Retina (tissue), 1 donor: ENCODE data around the gene AOAH.
A peak's percentile ranks its signal among the peaks of the same experiment; 100 is the strongest.
"Not testable (repeated sequence)": the region's sequence is repeated elsewhere in the genome, so short reads cannot be mapped to it uniquely, and the experiment has no call there.

Experiments
- DNase-seq: peaks from one replicate; pipeline ENCODE4 v3.0.0-alpha.2; 2016

The AOAH gene

DNA sequence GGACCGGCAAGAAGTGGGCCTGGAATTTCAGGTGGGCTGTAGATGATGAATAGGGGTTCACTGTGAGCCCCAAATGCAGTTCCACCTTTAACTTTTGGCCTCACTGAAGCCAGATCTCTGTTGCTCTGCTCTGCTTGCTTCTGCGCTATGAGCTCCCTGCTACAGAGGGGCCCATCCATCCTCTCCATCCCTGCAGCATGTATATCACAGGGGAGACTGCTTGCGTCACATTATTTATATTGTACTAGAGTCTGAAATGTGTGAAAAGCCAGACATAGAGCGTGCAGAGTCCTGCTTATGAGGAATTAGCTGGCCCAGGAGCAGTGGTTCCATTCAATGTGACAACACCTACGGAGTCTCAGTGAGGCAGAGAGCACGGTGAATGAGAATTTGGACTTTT, 69.9 kb downstream of the AOAH start:
- no peak for DNase-seq

DNA sequence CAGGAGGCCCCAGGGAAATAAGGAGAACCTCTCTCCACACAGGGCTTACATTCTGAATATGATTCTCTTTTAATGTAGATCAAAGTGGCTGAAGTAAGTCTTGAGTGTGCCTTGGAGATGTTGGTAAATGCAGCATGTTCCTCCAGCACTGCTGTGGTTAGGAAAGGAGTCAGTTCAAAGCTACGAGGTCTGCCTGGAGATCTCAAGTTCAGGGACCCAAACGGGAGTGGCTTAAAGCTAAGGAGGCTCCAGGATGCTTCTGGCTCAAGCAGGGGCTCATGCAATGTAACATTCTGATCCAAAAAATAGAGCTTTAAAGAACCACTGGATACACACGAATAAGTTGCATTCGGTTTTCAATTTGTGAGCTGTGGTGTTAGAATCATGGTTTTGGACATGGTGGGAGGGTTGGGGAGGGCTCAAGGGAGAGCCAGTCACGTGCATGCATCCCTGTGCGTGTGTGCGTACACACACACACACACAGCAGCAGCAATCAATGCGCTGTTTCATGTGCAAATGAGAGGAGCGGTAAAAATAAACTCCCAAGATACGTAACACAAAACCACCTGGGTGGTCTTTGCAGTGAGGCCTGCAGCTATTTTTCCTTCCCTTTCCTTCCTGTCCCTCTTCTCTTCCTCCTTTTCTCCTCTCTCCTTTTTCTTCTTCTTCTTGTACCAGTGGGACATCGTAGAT, 70.5 kb downstream of the AOAH start:
- no peak for DNase-seq

DNA sequence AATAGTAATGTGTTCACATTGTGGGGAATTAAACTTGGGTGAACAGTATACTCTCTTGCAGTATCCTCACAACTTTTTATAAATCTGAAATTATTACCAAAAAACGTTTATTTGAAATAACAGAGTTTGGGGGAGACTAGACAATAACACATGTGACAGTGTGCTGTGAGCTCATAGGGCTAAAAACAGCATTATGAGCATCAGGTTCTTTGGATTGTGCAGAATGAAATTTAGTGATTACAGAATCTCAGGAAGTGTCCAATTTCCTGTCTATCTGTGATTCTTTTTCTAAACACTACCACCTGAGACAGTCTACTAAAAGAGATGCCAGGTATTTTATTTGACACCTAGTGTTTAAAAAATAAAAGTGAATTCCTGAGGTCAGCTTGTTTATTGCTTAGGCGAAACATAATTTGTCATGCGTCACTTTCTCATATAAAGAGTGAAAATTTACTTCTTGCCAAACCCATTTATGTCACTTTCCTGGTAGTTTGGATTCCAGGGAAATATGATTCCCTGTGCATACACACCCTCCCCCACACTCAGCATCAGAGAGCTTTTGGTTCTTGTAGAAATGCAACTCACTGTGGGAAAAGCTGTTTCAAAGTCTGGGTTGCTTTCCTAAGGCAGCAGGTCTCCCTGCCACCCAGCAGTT, 71.2 kb downstream of the AOAH start:
- no peak for DNase-seq

DNA sequence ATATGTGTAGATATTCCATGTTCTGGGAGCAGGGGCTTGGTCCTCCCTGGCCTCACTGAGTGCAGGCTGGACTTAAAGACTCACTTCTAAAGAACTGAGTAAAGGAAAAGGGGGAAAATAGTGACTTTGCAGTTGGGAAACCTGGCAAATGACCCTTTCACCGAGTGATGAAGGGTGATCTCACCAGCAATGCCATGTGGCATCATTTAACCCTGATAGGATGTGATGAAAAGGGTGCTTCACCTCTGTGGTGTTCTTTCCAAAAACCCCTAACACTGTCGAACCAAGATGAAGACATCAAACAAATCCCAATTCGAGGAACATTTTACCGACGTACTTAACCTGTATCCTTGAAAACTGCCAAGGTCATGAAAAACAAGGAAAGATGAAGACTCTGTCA, 71.9 kb downstream of the AOAH start:
- no peak for DNase-seq

DNA sequence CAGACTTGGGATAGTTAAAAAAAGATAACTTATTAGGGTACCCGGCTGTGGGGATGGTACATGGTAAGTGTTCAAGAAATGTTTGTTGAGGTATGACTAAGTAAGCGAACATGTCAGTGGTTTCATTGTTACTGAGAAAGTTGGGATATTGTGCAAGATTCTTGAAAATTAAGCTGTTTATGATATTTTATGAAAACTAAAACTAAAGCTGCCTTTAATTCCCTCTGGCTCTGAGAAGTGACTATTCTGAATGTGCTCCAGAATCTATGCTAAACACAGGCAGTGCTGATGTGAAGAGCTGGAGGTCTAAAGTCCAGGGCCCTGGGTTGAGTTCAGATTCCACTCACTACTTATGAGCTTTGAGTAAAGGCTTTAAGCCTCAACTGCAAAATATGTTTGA, 72.9 kb downstream of the AOAH start:
- DNase-seq = no peak

DNA sequence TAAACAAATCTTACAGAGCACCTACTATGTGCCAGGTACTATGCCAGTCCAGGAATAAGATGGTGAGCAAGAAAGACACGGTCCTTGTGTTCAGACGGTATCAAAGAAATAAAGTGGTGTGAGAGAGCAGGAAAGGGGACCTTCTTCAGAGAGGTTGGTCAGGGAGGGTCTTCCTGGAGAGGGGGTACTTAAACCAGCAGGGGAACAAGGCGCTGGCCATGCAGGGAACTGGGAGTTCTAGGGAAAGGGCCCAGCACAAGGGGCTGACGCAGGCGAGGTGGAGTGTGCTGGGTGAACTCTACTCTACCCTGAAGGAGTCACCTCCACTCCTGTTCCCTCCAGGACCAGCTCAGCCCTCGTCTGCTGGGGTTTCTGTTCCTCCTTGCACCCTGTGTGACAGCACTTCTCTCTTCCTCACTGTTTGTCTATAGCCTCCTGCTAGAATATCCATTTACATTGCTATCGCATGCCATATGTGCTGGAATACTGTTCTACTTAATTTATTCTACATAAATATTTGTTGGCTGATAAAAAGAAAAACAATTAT, 73.5 kb downstream of the AOAH start:
- DNase-seq = no peak

DNA sequence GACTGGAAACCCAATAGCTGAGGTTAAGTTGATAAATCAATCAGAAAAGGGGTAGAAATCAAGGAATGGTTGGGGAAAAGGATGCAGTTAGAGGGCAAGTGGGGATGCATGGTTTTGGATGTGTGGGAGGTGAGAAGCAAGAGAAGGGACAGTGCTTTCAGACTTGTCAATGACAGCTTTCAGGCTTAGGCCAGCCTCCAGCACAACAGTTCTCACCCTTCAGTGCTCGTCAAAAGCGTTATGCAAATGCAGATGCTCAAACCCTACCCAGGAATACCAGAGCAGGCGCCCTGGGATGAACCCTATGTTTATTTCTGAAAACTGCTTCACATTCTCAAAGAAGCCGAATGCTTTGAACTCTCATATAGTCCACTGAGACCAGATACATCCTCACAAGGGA, 74.0 kb downstream of the AOAH start:
- DNase-seq = no peak

DNA sequence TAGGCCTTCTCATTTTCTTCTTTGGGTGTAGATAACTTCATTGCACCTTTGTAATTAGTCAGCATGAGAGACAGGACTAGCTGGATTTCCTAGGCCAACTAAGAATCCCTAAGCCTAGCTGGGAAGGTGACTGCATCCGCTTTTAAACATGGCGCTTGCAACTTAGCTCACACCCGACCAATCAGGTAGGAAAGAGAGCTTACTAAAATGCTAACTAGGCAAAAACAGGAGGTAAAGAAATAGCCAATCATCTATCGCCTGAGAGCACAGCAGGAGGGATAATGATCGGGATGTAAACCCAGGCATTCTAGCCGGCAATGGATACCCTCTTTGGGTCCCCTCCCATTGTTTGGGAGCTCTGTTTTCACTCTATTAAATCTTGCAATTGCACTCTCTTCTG, 75.0 kb downstream of the AOAH start:
- not testable (repeated sequence) for DNase-seq

DNA sequence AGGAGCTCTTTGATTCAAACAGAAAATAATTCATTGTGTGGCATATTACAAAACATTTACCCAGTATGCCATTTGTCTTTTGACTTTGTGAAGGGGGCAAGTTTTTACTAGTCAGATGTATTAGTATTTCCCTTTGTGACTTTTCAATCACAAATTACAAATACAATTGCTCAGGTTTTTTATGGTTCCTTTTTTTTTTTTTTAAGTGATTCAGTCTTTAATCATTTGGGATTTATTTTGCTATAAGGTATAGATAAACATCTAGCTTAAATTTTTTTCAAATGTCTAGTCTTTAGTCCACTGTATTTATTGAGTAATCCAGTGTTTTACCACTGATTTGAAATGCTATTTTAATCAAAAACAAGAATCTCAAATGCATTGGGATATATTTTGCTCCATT, 75.9 kb downstream of the AOAH start:
- no peak for DNase-seq

DNA sequence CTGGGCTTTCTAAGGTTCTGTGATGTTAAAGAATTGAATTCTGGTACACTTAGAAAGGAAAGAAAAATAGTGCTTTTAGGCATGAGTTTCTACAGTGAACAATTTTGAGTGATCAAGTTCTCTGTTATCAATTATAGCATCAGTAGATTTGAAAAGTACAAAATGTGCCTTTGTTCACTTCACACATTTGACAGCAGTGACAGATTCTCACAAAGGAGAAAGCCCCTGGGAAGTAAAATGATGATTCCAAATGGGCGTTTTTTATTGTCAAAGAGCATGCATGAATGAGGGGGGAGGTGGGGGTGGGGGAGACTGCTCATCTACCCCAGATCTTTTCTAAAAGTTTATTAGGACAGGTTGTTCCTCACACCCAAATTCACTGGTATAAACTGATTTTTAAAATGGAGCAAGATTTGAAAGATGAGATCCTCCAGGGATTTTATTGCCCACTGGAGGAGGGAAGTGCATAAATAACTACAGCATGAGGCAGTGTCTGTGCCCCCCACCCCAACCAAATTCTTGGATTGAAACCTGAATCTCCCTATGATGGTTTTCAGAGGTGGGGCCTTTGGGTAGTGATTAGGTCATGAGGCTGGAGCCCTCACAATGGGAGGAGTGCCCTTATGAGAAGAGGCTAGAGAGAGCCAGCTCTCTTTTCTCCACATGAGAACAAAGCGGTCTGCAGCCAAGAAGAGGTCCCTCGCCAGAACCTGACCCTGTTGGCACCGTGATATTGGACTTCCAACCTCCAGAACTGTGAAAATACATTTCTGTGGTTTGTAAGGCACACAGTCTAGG, 79.5 kb downstream of the AOAH start:
- DNase-seq = peak; percentile 19

DNA sequence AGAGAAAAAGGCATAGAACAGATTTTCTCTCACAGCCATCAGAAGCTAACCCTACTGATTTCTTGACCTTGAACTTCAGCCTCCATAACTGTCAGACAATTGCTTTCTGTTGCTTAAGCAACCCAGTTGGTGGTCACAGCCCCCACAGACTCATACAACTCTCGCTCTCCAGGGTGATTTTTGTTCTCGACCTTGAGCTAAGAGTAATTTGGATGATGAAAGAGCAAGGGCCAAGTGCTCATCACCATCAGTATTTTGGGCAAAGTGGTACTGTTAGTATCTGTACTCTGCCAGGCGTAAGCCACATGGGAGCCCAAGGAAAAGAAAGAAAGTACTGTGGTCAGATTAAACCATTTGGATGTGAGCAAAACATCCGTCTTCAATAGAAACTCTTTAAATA, 81.9 kb downstream of the AOAH start:
- DNase-seq = no peak

DNA sequence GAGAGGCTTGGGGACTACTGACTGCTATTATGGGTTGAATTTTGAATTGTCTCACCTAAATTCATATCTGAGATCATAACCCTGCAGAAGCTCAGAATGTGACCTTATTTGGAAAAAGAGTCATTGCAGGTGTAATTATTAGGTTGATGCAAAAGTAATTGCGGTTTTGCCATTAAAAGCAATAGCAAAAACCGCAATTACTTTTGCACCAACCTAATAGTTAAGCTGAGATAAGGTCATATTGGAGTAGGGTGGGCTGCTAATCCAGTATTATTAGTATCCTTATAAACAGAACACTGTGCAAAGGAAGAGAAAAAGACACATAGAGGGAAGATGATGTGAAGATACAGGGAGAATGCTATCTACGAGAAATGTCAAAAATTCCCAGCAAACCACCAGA, 82.3 kb downstream of the AOAH start:
- no peak for DNase-seq

DNA sequence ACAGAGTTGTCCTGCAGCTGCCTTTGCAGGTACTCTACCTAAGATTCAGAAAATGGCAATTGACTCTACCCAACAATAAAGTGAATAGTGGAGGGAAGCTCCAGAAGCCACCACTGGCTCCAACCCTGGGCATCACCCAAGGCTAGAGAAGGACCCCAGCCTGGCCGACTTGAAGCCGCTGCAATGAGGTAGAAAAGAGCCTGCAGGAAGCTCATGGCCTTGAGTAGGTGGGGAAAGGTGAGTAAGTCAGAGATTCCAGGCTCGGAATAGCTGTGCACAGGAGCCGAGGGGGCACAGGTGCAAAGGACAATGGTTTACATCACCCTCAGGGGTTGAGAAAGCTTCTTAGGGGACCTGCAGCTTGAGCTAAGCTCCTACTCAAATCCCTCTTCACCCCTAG, 83.6 kb downstream of the AOAH start:
- DNase-seq = no peak

DNA sequence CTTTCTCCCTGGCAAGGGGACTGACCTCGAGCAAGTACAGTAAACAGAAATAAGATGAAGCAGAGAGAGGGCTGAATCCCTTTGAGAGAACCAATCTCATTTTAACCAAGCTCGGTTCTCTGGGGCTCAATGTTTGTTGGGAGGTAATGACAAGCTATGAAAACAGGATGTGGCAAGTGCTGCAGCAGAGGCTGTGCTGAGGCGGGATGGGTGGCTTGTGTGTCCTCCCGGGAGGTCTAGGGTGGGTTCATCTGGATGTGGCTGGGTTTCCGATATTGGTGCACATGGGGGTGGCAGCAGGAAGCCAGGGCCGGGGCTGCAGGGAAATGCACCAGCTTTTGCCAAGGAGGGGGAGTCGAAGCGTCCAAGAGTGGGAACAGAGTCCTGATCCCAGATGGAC, 84.5 kb downstream of the AOAH start:
- DNase-seq = no peak

DNA sequence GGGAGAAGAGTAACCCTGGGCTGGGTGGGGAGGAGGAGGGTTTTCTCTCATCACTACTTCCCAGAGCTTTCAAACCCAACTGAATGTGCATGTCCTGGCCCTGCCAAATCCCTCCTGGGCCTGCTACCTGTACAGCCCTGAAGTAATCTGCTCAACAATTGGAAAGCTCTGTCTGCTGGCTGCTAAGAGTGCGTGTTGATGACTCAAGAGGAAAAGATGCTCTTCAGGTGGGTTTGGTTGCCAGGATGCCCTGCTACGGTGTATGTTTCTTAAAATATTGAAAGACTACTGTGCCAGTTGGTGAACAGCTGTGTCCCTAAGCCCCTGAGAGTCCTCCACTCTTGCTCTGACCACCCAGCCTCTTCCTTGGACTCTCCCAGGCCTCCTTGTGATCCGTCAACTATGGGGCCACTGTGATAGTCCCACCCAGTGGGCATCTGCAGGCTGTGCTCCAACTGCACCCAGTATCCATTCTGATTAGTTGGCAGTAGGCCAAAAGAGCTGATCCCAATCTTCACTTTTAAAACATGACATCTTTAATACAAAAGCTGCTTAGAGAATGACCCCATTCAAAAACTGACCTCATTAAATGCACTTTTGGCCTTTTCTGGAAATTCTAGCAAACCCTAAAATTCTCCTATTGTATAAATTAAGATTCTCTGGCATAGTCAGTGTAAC, 85.6 kb downstream of the AOAH start:
- no peak for DNase-seq

DNA sequence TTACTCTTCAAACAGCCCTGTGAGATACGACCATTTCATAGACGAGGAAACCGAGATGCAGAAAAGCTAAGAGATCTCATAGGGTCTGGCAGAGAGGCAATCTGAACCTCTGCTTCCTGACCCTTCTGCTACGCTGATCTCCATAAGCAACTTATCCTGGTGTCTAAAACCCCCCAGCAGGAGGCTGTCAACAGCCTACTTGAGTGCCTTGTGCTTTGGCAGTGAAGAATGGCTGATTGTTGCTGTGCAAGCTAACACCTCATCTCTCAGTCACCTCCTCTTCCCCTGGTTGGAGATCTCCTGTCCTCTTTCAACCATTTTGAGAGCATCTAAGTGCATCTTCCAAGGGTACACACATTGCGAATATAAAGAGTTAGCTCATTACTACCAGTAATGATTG, 86.2 kb downstream of the AOAH start:
- DNase-seq = no peak

DNA sequence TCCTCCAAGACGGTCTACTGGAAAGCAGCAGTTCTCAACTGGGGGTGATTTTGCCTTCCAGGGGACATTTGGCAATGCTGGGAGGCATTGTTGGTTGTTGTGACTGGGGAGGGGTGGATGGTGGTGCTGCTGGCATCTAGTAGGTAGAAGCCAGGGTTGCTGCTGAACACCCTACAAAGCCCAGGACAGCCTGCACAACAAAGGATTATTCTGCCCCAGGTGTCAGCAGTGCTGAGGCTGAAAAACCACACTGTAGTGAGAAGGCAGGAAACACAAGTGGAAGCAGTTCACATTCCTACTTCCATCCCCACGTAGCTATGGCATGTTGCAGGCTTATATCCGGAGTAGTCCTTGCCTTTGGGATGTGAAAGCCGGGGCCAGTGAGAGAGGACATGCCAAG, 86.9 kb downstream of the AOAH start:
- DNase-seq = no peak

DNA sequence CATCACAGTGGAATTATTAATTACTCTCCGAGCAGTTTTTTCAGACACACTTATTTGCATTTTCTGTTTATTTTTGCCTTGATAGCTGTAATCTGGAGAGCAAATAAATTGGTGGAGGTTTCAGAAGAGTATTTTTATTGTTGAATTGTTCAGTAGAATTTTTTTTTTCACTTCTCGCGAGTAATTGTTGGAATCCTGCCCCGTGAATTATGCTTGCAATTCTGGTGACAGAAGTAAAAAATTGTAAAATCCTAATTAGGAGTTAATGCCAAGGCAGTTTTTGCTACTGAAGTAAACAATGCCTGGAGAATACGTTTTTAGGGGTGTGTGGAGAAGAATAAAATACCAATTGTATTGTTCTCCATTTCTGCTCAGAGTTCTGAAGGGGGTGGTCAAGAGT, 88.2 kb downstream of the AOAH start:
- DNase-seq = no peak

DNA sequence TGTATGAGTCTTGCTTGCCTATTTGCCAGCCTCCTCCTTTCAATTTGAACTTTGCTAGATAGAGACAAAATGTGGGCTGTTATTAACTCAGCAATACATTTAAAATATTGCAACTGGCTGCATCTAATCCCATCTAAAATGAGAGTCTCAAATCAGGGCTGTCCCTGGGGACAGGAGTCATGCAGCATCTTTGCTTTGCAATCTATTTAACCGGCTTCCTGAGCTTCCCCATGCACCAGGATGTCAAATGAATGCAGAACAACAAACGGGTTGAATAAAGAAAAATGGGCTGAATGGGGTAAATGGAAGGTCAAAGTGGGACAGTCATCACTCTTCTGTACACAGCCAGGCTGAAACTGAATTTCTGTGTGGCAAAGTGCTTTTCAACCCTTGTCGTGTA, 89.2 kb downstream of the AOAH start:
- no peak for DNase-seq

DNA sequence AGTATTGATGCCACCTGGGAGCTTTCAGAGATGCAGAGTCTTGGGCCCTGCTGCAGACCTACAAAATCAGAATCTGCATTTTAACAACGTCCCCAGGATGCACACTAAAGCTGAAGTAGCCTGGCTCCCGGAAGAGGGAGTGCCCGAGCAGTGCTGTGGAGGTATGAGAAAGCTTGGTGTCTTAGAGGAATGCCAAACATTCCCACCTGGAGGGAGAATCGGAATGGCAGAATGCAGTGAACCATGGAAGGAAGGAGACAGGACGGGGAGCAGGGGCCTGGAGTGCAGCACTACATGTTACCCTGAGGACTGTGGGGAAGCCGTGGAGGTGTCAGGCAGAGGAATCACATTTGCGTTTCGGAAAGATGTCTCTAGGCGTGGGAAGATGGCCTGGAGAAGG, 90.9 kb downstream of the AOAH start:
- no peak for DNase-seq

DNA sequence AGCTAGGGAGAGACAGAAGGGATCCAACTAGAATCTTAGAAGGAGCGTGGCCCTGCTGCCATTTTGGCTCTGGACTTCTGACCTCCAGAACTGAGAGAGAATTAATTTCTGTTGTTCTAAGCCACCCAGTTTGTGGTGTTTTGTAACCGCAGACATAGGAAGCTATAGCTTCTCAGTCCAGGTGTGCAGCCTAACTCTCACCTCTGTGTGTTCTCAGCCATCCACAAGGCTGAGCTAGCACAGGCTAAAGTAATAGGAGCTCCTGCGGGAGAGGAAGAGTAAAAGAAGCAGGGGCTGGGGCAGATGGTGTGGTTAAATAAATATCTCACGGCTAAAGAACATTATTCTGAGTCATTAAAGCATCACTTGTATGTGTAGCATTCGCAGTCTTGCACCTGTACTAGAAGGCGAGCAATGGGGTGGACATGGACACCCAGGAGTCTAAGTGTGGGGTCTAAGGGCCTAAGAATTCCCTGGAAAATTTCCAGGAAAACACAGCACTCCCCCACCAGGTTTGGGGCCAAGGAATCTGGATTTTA, 94.1 kb downstream of the AOAH start:
- DNase-seq = no peak

DNA sequence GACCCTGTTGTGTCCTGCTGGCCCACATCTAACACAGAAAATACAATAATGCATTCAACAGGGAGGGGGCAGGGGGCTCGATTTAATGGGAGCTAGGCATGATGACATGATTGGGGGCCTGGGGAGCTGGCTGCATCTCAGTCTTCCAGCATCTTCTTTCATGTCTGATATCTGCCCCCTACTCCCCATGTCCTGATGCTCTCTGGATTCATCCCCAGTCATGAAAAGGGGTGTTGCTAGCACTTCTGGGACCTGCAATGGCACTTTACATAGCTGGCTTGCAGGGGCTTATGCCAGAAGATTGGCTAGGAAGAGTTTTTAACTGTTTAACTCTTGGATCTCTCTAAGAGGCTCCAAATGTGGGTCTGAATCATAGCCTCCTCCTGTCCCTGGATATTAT, 94.9 kb downstream of the AOAH start:
- DNase-seq = no peak

DNA sequence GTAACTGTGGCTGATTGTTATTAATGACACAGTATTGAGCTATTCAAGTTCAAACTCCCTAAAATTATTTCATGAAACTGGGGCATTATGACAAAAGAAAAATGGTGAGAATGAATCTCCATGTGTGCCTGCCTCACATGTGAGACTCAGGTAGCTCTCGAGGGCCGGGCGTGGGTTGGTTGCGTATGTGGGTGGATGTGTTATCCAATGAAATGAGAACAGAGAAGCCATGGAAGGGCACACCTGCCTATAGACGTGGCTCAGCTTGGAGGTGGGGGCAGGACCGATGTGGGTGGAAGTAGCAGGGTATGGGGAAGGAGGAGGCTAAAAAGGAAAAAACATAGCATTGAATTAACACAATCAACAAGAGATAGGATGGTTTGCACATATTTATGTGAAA, 96.5 kb downstream of the AOAH start:
- no peak for DNase-seq
